ENCODE results near the gene REXO2.

Gene REXO2

DNA sequence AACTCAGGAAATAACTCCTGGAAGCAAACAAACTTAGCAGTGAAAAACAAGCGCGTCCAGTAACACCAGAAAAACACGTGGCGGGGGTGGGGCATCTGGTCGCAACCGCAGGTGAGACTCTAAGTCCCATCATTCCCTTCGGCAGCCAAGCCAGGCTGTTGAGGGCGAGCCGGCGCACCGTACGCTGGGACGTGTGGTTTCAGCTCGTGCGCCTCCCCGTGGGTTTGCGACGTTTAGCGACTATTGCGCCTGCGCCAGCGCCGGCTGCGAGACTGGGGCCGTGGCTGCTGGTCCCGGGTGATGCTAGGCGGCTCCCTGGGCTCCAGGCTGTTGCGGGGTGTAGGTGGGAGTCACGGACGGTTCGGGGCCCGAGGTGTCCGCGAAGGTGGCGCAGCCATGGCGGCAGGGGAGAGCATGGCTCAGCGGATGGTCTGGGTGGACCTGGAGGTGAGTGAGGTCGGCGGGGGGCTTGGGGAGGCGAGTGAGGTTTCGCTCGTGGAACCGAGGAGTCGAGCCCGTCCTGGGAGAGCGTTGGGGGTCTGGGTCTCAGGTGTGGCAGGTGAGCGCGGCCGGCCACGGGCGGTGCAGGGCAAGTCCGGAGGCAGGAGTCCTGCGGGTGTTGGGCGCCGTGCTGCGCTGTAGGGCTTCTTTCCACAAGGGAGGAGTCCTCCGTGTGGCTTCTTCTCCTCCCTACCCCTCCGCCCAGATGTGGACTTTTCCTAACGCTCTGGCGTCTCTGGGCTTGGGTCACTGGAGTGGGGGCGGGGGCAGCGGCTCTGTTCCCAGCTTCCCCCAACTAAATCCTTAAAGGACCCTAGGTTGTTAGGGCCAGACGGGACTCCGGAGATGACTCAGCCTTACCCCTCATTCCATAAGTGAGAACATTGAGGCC is at the start of gene REXO2:
Gene REXO2 (plus strand): TSS at position 239 of the 892 bp plus-strand sequence. CDS start 62 bp downstream, at position 301.
- peak; percentile 97 for DNase-seq

DNA sequence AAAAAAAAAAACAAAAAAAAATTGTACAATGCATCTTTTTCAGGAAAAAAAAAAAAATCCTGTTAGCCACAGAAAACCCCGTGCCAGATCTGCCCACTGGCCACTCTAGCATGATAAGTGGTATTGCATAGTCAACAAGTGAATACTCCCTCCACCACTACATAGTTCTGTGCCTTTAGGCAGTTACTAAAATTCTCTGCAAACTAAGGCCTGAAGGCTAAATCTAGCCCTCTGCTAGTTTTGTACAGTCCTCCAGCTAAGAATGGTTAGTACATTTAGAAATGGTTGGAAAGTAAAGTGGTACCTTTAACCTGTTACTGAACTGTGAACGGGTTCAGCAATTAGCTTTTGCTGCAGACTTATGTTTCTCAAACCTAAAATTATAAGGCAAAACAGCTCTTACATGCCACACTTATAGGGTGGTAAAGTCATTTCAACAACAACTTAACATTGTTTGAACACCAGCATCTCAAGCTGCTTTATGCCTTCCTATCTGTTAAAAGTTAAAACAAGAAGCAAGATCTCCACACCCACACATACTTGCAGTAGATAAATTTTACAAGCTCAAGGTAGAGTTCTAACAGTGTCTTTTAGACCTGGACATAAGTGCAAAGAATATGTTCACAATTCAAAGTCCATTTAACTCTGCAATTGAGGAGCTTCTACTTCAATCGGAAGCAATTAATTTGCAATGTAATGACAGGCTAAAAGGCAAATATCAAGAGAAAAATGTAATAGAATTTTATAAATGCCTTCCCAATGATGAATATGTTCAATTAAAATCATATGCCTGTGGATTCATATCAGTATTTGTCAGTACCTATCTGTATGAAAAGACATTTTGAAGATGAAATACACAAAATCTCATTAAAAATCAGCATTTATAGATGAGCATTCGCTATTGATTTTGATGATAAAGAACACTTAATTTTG is 46.3 kb upstream of the REXO2 start:
- DNase-seq: no peak

DNA sequence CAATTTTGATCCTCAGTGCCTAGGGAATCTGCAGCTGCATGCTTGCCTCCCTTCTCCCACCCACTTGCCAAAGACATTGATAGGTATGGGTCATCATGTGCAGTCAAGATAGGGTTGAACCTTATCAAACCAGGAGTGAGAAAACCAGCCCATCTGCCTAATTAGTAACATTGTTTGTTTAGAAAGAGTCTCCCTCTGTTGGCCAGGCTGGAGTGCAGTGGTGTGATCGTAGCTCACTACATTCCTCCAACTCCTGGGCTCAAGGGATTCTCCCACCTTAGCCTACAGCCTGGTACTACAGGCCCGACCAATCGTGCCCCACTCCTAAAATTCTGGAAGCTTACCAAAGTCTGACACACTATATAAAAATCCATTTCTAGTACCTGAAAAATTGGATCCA is 43.5 kb upstream of the REXO2 start:
- no peak for DNase-seq

DNA sequence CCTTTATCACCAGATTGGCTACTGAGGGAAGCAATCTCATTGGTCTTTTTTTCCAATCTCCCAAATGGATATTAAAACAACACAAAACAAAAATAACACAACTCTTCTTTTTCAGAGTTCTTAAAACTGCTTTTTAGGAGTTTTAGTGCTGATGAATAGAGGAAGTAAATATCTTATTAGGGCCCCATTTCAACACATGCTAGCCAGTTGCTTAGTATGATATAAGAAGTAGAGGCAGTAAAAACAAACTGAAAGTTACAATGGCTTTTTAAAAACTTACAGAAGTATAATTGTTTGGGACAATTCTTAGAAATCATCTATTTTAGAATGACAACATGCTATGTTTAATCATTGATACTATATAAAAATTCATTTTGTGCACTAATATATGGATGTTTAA is 42.4 kb upstream of the REXO2 start:
- no peak for DNase-seq

DNA sequence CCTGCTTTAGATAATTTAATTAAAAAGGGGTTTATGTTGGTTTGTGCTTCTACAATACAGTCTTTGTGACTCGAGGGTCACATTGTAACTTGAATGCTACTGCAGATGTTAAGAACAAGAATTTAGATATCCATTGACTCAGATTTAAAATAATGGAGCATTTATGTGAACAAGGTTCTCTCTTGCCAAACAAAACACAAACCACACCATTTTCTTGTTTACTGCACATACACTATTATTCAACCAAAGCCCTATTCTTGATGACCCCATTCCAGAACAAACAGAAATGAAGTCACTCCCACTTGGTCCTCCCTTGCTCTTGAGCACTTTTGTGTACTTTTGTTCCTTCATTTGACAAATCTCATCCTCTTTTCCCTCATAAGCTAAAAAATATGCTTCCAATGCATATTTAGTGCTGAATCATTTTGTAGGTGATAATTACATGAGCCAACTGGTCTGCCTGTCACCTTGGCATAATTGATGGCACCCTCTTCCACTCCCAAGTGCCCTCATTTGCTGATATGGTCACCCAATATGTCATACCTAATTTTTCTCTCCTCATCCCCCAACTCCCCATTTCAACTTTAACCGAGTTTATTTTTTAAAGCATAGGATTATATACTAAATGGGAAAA is 41.8 kb upstream of the REXO2 start:
- no peak for DNase-seq

DNA sequence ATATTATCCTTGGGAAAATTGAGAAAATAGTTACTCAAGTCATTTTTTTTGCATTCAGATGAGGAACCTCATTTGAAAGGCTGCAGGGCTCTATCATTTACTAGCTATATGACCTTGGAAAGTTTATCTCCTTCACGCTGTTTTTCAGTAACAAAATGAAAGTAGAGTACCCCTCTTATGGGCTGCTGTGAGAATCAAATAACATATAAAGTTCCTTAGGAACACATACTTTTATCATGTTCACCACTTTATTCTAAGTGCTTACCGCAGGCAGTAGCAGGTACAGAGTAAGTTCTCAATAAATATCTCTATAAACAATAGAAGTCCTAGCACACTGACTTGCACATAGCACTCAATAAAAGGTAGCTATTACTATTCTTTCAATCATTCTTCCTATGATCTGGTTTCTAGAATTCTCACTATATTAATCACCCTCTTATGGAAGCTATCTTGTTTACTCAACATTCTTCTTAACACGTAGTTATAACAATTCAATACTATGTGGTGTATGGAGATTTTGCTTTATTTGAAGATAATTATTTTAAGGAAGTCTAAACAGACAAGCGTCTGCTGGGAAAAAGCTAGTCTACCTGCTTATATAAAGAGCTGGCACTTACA is 40.9 kb upstream of the REXO2 start:
- no peak for DNase-seq

DNA sequence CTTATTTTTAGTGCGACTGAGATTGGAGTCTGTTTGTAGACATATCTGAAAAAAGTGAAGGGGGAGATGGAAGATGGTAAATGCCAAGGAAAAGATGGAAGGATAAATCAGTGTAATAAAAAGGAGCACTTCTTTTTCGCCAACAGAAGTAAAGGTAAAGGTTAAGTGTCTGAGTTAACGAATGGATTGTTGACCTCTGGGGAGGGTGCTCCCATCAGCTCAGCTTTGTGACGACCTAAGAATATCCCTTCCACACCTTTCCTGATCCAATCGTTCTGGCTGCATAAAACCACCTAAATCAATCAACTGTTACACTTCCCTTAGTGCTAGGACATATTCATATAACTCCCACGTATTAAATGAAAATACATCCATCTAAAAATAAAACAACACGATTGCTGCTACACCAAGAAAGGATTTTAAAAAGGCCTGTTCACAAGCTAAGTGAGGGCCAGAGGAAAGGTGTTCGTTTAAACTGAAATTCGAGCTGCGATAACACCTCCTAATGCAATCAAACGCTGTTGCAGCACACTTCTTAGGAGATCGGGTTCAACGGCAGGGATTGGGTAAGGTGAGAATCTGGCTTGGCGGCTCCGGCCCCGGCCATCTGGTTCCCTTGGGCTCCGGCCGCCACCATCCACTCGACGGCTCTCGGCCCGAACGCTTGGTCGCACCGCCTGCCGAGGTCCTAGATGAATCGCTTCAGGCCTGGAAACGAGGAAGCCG is 39.6 kb upstream of the REXO2 start:
- no peak for DNase-seq

DNA sequence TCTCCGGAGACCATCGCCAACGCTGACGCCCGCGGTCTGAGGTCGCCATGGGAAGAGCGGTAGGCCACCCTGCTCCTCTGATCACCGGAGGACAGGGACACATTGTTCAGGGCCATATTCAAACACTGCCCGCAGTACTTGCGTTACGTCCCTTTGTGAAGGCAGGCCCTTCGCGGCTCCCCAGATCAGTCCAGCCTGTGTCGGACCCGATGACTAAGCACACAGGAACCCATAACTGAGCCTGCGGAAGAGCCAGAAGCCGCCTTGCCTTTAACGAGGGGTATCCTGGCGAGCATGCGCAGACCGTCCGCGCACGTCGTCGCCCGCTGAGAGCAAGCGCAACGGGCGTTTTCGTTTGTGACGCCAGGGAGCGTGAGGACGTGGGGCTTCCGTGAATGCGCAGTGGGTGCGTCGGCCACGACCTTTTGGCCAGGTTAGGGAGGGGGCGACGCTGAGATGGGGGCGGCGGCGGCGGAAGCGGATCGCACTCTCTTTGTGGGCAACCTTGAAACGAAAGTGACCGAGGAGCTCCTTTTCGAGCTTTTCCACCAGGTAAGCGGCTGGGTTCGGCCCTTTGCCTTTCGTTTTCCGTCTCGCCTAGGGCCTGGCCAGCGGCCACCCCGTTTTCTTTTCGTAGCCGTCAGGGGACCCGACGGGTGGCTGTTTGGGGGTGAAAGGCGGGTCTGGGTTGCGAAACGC is 38.9 kb upstream of the REXO2 start, which contains the start of the genes C11orf71 and RBM7:
Gene C11orf71 (minus strand): TSS at position 296 of the 699 bp plus-strand sequence. CDS start 180 bp downstream, at position 116.
Gene RBM7 (plus strand): TSS at position 451 of the 699 bp plus-strand sequence. CDS start 6 bp downstream, at position 457.
- DNase-seq: peak; percentile 98

DNA sequence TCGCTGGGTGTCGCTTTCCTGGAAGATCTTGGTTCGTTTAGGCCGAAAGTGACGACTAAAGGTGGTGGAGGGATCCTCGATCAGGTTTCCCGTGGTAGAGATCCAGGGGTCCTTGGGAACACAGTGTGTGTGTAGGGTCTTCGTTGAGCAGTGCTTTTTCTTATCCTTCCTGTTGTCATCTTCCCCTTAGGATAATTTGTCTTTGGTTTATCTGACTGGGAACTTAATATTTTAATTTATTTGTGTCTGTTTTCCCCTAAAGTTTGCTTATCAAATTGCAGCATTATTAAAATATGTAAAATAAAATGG is 38.4 kb upstream of the REXO2 start:
- no peak for DNase-seq

DNA sequence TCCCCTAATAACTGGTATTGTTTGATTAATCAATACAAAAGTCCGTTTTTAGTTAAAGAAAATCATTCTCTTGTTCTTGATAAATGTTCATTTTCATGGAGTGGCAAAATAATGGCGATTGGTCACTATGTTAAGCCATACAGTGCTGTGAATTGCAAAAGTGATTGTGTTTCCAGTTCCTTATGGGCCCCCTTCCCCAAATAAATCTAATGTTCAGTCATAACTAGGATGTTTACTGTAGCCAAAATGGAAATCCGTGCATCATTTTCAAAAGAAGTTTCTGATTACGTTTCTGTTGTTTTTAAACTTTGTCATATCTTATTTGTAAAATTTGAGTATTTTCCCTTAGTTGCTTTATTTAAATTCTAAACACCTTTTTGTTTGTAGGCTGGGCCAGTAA is 38.0 kb upstream of the REXO2 start:
- DNase-seq: no peak

DNA sequence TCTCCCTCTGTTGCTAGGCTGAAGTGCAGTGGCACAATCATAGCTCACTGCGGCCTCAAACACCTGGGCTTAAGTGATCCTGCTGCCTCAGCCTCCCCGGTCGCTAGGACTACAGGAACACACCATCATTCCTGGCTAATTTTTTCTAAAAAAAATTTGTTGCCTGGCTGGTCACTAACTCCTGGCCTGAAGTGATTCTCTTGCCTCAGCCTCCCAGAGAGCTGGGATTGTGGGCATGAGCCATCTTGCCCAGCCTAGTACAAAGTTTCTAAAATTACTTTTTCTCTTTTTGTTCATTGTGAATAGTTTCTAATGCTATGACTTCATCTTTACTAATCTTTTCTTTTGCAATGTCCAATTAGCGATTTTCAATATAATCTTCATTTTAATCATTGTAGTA is 26.3 kb upstream of the REXO2 start:
- no peak for DNase-seq

DNA sequence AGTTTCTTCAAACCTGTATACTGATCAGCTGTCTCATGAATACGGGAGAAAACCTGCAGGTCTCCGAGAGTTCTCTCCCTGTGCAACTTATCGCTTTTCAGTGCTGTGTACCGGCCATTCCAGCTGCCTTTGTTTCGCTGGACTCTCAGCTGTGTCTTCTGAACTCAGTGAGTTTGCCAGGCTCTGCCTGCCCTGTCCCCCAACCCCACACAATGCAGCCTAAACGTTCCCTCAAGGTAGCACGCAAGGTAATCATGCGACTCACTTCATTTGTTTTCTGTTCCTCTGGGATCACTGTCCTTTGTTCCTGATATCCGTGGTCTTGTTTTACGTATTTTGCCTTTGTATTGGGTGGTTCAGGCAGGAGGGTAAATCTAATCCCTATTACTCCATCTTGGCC is 25.3 kb upstream of the REXO2 start:
- DNase-seq: no peak

DNA sequence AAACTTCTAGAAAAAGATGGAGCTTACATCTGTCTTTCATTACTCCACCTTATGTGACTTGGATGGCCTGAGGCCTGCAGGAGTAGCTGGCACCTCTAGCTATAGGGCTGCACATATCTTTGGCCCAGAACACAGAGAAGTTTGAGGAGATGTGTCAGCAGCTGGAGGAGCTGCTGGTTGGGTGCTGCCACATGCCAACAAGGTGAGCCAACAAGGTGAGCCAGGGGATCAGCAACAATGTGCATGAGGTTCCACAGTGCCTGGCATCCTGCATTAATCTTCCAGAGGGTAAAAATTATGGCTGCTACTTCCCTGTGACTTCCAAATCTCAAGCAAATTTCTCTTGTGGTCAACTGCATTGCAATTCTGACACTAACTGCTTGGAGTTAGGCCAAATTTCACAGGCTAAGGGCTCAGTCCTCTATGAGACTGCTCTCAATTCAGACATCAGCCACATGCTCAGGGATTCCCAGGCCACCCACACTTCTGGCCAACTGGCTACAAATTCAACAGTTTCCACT is 22.8 kb upstream of the REXO2 start:
- DNase-seq: peak; percentile 23

DNA sequence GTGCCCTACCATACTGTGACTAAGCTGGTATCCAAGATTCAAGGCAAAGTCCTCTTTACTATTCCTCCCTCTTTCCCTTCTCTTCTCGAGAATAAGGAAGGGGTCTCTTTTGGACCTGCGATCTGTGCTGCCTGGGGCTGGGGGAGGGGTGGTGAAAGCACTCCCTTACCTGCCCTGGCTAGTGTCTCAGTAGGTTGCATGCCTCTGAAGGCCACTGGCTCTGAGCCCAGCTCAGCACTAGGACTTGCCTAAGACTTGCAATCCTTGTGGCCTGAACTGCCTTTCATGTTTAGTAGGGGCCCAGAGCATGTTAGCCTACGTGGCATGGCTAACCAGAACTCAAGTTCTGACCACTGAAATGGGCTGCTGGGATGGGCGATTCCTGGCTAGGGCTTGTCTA is 13.0 kb upstream of the REXO2 start:
- DNase-seq: no peak

DNA sequence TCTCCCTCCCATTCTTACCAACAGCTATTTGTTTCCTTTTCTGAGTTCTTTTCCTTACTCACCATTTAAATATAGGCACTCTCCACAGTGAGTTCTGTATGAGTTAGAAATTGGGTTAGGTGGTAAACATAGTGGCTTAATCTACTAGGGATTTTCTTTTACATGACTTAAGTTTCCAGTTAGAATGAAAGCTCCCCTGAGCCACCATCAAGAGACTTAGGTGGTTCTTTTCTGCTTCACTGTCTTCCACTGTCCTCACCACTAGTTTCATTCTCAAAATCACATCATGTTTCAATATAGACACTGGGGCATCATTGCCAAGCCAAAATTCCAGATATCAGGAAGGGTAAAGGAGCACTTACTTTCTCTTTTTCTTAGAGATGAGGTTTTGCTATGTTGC is 9.0 kb upstream of the REXO2 start:
- DNase-seq: no peak

DNA sequence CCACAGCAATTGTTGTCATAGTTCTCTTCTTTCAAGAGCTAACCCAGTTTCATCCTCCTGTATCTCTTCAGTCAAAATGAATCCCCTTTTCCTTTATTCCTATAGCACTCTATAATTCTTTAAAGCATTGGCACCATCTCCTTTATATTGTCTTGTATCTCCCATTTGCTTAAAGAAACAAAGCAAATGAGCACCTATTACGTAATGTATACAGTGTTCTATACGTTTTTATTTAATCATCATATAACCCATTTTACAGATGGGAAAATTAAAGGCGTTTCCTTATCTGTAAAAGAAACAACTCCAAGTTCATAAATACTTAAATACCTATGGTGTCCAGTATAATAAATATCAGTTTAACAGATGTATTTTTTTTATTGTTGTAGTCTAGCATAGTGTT is 6.4 kb upstream of the REXO2 start:
- DNase-seq: no peak

DNA sequence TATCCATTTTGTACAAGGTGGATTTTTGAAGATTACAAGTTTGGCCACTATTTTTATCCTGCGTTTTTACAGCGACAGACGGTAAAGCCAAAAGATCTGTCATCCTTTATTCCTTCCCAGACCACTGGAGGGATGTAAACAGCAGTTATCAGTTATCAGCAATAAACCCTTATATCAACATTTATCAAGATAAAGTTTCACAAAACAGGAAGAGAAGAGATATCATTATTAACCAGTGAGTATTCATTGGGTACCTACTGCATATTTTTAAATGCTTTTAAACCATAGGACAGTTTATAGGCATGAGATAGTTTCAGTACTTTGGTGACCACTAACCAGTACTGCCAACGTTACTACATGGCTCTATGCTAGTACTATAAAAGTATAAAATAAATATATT is 5.9 kb upstream of the REXO2 start:
- no peak for DNase-seq

DNA sequence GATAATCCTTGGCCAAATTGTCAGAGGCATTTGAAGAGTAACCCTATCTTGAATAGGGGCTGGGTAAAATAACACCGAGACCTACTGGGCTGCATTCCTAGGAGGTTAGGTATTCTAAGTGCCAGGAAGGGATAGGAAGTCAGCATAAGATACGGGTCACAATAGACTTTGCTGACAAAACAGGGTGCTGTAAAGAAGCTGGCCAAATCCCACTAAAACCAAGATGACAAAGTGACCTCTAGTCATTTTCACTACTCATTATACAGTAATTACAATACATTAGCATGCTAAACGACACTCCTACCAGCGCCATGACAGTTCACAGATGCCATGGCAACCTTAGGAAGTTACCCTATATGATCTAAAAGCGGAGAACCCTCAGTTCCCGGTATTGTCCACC is 964 bp upstream of the REXO2 start:
- no peak for DNase-seq

DNA sequence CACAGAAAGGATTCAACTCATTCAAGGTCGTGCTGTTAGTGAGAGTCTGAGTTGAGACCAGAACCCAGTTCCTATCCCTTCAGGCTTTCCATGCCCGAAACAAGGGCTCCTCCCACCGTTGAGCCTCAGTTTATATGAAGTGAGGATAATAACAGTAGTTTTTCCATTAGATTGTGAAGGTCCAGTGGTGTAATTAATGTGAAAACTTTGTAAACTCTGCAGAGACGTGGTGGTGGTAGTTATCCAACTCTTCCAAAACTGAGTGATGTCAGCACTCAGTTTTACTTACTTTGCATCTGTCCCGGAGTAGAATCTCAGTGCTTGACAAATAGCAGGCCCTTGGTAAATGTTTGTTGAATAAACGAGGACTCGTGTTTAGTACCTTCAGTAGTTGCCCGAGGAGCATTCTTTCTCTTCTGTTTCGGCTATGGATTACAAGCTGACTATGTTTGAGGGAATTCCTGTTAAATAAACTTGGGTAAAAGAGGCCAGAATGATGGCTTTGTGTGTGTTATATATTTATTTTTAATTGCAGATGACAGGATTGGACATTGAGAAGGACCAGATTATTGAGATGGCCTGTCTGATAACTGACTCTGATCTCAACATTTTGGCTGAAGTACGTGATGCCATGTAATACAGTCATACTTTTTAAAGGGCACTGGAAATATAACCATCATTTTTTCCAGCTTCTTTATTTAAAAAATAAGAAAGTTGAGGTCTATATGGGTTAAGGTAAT is 1.0 kb downstream of the REXO2 start:
- no peak for DNase-seq

DNA sequence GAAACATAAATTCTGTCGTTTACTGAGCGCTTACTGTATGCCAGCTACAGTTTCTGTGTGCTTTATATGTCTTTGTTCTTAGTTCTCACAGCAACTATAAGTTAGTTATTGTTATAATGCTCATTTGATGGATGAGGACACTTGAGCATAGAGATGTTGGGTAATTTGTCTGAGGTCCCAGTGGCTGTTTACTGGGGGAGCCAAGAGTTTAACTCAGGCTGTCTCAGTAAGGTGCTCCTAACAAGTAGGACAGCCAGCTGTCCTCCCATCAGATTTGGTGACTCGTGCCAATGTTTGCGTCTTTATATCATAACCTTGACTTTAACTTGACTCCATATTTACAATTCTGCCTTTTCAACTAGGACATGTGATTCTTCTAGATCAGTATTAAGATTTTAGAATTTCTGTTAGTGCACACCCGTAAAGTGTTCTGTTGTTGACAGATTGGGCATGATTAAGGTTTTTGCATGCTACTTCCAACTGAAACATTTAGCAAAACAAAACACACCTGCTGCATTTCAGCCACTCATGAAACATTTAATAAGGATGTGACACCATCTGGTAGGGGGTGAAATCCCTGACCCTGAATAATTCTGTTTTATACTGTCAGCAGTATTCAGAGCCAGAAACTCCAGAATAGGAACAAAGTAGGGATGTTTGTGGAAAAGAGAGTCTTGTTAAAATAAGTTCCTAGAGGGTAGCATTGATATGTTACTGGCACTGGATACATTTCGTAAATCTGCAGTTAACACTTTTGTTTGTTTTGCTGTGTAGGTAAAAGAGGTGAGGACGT is 1.9 kb downstream of the REXO2 start:
- DNase-seq: no peak

Data from right hindlimb (tissue), 1 donor.